ENCODE data around the gene HNRNPF.

DNA sequence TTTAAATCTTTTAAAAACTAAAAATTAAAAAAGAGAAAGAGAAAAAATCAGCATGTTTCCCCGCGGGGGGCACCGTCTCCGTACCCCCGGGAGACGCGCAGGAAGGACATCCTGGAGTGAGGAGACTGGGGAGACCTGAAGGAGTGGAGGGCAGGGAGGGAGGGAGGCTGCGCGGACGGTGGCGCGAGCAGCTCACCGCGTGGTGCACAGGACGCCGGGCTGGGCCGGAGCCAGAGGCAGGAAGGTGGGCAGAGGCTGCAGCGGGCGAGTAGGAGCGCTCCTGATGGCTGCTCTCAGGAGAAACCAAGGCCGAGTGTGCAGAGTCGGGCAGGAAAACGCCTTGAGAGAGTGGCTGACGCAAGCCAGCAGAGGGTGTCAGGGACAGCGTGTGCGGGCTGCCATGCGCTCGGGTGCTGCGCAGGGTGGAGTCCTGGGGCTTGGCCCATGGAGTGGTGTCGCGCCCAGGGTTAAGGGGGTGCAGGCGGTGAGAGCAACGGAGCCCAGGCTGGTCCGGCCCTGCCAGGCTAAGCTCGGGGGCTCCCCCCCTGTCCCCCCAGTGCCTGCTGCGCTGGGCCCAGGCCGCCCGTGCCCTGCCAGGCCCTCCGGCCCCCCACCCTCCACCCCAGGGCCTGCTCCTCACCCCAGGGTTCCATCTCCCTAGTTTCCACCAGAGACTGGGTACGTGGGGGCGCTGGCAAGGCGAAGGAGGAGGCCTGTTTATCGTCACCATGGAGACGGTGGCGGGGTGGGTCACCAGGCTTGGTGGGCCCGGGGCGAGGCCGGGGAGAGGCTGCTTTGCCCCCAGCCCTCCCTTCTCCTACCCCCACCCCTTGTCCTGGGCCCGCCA is 66.5 kb downstream of the HNRNPF start:
- TF ChIP-seq, protein P1, sequence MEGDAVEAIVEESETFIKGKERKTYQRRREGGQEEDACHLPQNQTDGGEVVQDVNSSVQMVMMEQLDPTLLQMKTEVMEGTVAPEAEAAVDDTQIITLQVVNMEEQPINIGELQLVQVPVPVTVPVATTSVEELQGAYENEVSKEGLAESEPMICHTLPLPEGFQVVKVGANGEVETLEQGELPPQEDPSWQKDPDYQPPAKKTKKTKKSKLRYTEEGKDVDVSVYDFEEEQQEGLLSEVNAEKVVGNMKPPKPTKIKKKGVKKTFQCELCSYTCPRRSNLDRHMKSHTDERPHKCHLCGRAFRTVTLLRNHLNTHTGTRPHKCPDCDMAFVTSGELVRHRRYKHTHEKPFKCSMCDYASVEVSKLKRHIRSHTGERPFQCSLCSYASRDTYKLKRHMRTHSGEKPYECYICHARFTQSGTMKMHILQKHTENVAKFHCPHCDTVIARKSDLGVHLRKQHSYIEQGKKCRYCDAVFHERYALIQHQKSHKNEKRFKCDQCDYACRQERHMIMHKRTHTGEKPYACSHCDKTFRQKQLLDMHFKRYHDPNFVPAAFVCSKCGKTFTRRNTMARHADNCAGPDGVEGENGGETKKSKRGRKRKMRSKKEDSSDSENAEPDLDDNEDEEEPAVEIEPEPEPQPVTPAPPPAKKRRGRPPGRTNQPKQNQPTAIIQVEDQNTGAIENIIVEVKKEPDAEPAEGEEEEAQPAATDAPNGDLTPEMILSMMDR (IDR thresholded peaks at IDR 0.05; ENCODE audit: insufficient read depth, low read length, poor library complexity, severe bottlenecking) = no peak
- TF ChIP-seq EZH2phosphoT487 (conservative IDR thresholded peaks at IDR 0.05; ENCODE audit: low read length) = no peak
